Activated CD4-positive, alpha-beta T cell treated with anti-CD3 and anti-CD28 coated beads, Interleukin-2, amount 50 U/mL, for 16 hours (primary cell): Measurements from ENCODE around the gene RAB36.

Experiments used
- DNase-seq: peaks from one replicate; pipeline ENCODE4 v3.0.0-alpha.2; 2020

RAB36 gene, protein sequence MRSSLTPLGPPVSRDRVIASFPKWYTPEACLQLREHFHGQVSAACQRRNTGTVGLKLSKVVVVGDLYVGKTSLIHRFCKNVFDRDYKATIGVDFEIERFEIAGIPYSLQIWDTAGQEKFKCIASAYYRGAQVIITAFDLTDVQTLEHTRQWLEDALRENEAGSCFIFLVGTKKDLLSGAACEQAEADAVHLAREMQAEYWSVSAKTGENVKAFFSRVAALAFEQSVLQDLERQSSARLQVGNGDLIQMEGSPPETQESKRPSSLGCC

DNA sequence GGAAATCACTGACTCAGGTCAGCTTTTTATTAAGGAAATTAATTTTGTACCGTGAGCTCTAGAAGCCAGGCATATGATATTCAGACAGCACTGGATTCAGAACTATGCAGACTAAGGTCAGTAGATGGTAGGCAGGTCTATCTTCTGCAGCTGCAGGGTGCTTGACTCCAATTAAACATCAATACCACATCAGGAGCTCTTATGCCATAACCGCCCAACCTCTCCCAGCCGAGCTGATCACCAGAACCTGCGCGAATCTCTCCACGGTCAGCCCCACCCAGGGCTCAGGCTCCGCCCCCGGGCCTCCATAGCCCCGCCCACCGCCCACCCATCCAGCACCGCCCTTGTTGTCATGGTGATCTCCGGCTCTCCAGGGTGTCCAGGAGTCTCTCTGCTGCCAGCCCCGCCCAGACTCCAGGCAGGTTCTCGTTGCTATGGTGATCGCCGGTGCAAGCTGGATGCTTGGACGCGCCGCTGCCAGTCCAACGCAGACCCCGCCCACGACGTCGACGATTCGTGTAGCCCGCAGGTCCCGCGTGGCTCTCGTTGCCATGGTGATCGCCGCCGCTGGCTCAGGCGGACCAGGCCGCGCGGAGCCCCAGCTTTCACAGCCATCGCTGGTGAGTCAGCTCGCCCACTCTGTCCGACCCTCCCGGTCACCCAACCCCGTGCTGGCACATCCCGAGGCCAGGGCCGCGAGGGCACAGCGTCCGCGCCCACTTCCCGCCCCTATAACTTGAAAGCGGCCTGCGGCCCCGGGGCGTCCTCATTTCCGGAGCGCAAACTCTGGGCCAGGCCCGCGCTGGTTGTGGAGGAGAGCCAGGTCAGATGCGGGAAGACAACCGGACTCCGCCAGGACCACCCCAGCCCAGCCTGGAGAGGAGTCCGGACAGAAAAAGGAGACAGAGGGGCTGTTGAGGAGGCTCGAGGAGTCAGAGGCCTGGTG is at the start of gene RAB36:
TSS of gene RAB36 (plus strand) at position 546 of the 946 bp plus-strand sequence. CDS start 1,140 bp downstream, outside the sequence.
- peak; percentile 91 for DNase-seq

DNA sequence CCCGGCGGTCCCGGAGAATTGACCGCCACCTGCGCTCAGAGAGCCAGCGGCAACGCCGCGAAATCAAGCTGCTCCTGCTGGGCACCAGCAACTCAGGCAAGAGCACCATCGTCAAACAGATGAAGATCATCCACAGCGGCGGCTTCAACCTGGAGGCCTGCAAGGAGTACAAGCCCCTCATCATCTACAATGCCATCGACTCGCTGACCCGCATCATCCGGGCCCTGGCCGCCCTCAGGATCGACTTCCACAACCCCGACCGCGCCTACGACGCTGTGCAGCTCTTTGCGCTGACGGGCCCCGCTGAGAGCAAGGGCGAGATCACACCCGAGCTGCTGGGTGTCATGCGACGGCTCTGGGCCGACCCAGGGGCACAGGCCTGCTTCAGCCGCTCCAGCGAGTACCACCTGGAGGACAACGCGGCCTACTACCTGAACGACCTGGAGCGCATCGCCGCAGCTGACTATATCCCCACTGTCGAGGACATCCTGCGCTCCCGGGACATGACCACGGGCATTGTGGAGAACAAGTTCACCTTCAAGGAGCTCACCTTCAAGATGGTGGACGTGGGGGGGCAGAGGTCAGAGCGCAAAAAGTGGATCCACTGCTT is 49.4 kb upstream of the RAB36 start:
- DNase-seq: no peak

DNA sequence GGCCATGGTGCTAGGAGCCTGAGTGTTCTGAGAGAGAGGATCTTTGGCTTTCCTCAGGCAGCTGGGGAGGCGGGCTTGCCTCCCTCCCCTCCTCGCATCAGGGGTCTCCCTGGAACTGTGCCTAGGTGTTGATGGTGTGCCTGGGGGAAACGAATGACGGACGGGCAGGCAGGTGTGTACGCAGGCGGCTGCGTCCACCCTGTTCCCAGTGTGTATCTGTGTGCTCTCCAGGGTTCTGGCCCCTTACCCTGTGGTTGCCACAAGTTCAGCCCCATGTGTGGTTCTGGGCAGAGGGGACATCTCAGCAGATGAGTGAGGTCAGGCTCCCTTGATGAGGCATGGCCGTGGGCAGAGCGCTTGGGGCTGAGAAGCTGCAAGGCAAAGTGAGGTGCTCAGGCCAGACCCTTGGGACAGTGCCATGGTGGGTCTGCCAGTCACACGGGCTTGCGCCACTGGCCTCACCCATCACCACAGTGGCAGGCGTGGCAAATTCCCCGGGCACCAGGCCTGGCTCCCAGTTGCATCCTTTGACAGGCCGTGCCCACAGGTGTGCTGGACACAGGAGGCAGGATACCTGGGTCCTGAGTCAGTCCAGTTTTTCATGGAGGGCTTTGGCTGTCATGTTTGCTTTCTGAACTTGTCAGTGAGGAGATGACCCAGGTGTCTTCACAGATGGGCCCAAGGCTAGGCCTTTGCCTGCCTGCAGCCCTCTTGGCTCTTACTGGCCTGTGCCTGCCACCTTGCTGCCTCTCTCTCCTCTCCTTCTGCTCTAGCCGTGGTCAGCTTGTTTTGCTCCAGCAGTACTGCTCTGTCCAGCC is 47.7 kb upstream of the RAB36 start:
- no peak for DNase-seq

DNA sequence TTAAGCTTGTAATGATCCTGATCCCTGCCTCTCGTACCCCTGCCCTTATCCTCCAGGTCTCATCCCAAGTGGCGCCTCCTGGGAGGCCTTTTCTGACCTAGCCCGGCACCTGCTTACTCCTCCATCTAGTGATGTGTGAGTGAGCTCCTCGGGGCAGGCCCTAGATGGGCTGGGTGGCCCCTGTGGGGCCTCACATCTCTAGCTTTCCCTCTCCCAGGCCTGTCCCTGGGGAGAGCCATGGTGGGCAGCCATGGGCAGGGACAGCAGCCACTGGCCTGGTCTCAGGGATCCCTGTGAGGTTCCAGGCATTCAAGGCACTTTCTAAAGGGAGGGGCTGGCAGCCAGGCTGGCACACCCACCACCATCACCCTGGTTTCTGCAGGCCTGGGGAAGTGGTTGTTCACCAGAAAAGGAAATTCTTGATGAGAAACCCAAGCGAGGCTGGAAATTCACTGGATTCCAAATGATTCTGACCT is 47.0 kb upstream of the RAB36 start:
- no peak for DNase-seq

DNA sequence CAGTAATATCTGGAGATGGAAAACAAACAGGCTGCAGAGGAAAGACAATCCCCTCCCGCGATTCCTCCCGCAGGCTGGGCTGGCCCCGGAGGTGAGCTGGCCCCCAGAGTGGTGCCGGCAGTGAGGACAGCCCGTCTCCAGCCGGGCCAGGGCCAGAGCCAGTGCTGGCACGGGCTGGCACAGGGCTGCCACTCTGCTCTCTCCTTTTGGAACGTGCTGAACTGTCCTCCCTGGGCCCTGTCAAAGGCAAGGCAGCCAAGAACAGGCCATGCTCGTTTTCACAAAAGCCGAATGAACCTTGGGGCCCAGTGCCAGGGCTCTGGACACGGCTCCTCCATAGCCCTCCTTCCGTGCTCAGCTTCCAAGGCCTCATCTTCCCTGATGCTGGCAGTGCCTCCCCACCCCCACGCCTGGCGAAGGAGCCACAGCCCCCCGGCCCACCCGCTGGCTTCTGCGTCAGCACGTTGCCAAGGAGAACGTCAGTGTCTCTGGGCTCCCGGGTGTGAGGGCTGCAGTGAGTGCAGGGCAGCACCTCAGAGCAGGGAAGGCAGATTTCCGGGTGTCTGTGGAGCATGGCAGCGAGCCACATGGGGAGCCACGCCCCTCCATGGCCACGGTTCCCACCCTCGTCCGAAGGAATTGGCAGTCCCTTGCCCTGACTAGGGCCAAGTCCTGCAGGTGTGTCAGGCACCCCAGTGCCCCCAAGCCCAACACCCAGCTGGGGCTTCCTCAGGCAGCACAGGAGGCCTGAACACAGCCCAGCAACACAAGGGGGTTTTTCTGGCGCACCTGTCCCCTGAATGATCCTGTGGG is 46.4 kb upstream of the RAB36 start:
- DNase-seq: no peak

DNA sequence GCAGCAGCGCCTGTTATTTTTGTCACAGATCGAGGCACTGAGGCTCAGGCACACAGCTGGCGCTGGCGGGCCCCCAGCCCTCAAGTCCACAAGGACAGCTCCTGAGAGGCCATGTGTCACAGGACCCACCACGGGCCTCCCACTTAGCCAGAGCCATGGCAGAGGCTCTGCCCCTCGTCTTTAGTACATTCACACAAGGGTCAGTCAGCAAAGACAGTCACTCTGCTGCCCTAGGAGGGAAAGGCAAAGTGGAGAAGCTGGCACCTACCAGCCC is 45.8 kb upstream of the RAB36 start:
- no peak for DNase-seq

DNA sequence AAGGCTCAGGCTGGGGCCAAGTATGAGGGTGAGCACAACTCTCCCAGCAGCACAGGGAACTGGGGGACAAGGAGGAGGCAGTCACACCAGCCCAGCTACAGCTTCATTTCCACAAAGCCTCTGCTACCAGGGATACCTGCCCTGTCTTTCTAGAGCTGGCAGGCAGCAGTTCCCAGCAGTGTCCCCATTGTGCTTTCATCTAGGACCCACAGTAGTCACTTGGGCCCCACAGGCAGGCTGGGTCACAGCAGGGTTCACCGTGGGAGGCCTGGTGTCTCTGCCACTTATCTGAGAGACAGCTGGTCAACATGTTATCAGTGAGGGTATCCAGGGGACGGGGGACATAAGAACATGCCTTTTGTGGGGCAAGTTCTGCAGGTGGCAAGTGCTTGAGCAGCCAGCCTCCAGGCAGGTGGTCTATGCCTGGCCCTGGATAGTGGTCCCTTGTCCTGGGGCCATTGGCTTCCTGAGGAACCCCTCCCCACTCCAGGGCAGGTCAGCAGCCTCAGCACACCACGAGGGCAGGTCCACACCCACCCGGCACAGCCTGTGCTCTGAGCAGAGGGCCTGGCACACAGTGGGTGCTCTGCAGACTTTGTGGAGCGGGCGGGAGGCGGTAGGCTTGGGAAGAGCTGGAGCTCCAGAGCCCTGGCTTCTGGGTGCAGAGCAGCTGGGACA is 45.0 kb upstream of the RAB36 start:
- DNase-seq: no peak

DNA sequence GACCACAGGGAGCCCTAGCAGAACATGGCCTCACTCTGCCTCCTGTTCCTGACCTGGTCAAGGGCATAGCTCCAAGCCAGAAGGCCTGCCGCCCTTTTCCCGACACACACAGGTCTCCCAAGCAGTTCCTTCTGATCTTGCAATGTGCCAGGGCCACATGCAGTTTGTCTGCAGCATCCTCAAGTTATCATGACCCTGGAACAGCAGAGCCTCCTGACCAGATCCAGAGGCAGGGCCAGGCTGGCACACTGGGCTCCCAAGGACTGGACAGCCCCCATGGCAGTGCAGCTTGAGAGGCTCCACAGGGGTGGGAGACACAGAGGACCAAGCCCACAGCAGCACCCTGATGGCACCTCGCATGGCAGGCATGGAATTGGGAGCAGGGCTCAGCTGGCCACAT is 43.8 kb upstream of the RAB36 start:
- no peak for DNase-seq

DNA sequence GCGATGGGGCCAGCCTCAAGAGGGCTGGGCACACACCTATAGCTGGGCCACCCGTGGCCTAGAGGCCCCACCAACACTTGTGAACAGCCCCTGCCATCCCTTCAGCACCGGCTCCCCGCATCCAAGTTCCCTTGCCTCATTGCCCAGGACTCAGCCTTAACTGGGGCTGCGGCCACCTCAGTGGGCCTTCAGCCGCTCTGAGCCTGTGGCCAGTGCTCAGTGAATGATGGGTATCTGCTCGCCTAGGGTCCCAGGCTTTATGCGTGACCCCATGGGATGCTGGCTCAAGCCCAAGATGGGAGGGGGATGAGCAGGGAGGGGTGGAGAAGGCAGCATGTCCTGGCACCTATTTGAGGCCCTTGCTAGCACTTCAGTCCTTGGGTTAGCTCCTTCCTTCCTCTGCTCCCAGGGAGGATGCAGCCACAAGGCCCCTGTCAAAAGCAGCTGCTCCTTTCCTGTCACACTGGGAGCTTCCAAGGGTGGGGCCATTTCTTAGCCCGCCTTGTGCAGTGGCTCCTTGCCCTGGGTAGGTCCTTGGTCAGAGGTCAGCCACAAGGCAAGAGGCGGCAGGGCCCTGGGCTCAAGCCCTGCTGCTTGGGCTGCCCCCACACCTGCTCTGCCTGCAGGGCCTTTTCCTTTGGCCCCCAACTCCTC is 43.1 kb upstream of the RAB36 start:
- DNase-seq: no peak

DNA sequence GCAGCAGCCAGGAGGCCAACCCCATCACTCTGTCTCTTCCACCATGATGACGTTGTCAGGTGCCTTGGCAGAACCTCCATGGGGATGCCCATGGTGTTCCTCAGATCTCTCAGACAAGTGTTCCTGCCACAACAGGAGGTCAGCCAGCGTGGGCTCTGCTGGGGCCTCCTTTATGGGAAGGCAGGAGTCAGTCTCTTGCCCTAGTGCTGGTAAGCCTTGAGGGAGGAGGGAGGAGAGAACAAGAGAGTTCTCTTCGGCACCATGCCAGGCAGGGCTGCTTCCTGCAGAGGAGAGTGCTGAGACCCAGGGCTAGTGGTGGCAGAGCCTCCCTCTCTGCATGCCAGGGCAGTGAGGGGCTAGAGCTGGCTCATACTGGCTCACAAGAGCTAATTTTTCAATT is 42.5 kb upstream of the RAB36 start:
- no peak for DNase-seq

DNA sequence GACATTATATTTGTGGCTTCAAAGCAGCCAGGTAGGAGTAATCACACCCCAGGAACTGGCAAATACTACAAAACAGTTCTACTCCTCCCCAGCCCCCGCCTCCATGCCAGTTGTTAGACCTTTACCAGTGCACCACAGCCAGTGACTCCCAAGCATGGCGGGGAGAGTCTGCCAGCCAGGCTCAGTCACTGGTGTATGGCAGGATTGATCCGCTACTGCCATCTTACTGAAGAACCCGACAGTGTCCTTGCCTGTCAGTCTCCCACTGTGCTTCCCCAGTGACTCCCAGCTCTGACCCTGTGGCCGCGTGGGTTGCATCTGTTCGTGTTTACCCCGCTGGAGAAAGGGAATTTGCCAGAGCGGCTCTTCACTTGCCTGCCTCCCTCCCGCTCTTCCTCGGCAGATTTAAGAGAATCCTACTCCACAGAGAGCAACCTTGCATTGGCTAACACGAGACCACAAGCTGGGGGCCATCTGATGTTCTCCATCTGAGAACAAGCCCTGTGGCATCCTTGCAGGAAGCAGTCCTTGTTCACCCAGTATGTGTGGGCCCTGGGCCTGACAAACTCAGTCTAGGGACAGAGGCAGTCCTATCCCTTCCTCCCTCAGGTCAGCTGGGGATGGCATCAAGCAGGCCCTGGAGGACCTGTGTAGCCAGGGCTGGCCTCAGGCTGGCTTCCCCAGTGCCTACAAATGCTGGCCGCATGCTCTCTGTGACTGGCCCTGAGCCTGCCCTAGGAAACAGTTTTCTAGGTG is 41.9 kb upstream of the RAB36 start:
- DNase-seq: no peak

DNA sequence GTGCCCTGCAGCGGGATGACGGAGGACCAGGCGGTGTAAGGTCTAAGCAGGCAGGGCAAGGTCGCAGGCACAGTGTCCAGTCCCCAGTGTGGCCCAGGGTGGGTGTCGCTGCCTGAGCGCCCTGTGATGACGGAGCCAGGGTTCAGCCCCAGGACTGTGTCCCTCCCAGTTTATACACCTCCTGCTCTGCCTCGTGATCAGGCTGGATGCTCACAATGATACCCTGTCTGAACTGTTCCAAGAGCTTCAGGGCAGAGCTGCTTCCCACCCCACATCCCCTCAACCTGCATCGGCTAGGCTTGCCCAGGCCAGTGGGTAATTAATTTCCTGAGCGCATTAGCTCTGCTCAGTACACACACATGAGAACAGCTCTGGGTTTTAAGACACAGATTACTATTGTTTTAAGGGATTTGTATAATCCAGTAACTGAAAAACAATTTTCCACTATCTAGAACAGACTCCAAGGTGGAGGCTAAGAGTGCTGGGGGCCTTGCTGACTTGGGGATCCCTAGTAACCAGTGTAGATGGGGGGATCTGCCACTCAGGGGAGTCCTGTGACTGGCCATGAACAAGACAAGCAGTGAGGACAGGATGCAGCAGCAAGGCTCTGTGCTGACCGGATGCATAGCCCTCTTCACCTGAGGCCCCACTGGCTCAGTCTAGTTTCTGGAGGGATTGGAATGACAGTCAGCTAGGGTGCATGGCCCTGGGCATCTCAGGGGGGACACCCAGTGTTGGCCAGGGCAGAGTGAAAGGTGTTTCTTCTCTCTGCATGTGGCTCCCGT is 40.9 kb upstream of the RAB36 start:
- DNase-seq: no peak

DNA sequence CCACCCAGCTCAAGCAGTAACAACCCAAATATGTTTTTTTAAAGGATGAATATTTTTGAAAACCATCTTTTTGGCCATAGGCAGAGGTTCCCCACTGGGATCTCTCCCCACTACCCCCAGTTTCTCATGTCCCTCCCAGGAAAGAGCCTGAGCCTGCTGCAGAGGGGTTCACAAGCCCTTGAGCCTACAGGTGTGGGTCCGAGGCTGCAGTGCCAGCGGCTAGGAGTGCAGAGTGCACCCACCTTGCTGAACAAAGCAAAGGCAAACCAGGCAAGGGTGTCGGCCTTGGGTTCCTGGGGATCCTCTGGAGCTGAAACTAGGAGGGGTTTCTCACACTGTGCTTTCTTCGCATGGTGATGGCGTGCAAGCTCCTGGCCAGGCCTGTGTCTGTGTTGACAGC is 40.0 kb upstream of the RAB36 start:
- no peak for DNase-seq

DNA sequence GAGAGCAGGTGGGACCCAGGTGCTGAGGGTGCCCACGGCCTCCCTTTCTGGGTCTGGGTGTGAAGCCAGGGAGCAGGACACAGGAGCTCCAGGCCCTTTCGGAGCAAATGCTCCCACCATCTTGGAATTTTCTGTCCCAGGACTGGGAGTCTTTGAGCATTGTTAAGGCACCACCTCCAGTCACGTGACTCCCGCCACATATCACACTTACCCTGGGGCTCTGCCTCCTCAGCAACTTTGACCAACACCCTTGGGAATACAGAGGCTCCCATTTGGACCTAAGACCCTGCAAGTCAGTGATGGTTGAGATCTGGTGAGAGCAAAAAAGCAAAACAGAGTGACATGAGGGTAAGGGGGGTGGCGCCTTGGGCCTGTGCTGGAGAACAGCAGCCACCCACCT is 39.4 kb upstream of the RAB36 start:
- no peak for DNase-seq

DNA sequence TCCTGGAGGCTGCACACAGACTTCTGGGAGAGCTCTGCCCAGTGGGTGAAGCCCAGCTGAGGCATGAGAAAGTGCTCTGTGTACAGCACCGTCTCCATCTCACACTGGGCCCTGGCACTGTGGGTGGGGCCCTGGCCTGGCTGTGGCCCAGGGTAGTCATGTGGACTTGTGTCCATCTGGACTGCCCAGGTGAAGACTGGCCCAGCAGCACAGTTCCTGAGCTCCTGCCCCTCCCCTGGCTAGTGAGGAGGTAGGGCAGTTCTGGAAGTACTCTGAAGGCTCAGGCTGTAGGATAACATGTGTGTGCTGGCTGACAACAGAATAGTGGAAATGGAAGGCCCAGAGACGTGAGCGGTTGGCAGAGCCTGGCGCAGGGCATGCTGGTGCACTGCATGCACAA is 38.9 kb upstream of the RAB36 start:
- DNase-seq: no peak

DNA sequence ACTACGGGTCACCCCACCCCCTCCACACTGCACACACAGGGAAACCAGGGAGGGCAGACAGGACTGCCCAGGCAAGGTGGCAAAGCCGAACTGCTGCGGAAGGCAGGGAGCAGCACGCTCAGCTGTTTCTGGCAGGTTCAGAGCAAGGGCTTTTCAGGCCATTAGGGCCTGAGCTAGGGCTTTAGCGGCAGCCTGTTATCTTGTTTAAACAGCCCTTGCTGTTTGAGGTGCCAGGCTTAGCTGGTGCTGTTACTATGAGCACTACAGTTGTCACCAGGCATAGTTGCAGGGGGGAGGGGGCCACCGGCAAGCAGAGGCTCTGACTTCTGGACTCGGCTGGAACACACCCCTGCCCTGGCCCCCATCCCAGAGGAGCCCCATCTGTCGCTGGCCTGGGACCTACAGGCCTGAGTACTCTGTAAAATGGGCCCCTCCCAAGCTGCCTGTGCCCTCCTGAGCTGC is 38.3 kb upstream of the RAB36 start:
- DNase-seq: no peak

DNA sequence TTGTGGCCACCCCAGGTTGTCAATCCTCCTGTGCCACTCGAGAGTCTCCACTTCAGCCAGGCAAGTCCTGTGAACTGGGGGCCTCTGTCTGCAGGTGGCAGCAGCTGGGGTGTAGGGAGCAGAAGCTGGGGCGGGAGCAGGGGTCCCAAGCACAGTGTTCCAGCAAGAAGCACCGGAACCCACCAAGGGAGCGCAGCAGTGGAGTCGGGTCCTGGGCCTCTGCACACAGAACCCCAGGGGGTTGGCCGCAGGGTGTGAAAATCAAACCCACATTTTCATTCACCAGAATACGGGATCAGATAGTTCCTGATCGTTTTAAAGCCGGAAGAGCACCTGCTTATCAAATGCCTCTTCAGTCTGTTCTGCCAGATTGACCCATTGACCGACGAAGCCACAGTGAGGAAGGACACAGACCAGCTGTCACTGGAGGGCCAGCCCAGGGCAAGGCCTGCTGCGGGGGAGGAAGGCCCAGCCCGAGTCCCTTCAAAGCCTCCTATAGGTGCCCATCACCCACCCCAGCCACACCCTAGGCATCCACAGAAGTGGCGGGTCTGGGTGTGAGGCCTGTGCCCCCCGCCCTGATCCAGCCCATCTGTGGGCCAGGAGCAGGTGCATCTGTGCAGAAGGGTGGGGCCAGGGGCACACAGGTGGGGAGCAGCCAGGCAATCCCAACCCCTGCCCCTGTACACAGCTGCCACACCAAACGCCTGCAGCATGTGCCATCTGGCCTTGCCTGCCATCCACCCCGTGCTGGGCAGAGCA is 37.6 kb upstream of the RAB36 start:
- DNase-seq: no peak
